Measurements from ENCODE around the gene MRTFB. TPM values are rescaled to one million over a fixed set of nuclear protein-coding genes. Genes with fewer than 3 reads are reported as not detected.

MRTFB gene
- total and polyA plus RNA-seq, 2 experiments from 2014 or later = 13.9 to 22.2 TPM

GRCh38 chr16:14155572-14156190 is 84.6 kb downstream of the MRTFB start (continued):
- TF ChIP-seq ZNF462 (CRISPR knock-in tag; IDR thresholded peaks at IDR 0.05) (no peak), EZH2 (IDR thresholded peaks at IDR 0.05; ENCODE audit: low read depth, unreplicated experiment) (no peak)

GRCh38 chr16:14164916-14165662 is 94.0 kb downstream of the MRTFB start:
- Mint-ChIP-seq H3K27ac (no peak overlapping the region), H3K4me3 (no peak overlapping the region), H3K27me3 (ENCODE audit: insufficient read depth, low read depth, poor library complexity) (no peaks in the 10 kb centered on the region), H3K4me1 (no peaks in the 10 kb centered on the region), H3K36me3 (ENCODE audit: low read depth) (no peaks in the 10 kb centered on the region), H3K9me3 (no peaks in the 10 kb centered on the region)
- ATAC-seq = no peak
- Histone ChIP-seq H3K9me2 (ENCODE audit: insufficient read depth) (no peaks in the 10 kb centered on the region), H3F3A (replicated peaks; ENCODE audit: low read depth) (no peaks in the 10 kb centered on the region), H3K4me3 (no peak overlapping the region), H3K36me3 (ENCODE audit: insufficient read depth) (no peaks in the 10 kb centered on the region), H2AFZ (no peak overlapping the region), H3K27me3 (ENCODE audit: insufficient read depth) (no peaks in the 10 kb centered on the region), H3K4me2 (no peak overlapping the region), H3K27ac (ENCODE audit: low read depth) (no peak overlapping the region), H3K79me2 (replicated peaks; ENCODE audit: insufficient read depth) (0 out of 2 replicates have a peak, but pooled peaks cover 3% of the 10 kb centered on the region), H3K4me1 (ENCODE audit: insufficient read depth) (no peaks in the 10 kb centered on the region), H4K20me1 (replicated peaks; ENCODE audit: insufficient read depth) (peaks cover 13% of the 10 kb centered on the region)
- DNase-seq (ENCODE audit: low spot score) = no peak
- TF ChIP-seq ZNF114 (CRISPR knock-in tag; IDR thresholded peaks at IDR 0.05) = no peak
- TF ChIP-seq ZNF462 (CRISPR knock-in tag; IDR thresholded peaks at IDR 0.05) = no peak
- no peak for TF ChIP-seq ZNF331 (CRISPR knock-in tag; IDR thresholded peaks at IDR 0.05; ENCODE audit: low read depth)
- no peak for TF ChIP-seq EZH2phosphoT487 (IDR thresholded peaks at IDR 0.05; ENCODE audit: unreplicated experiment)
